Measurements from ENCODE around the gene VRK1.

VRK1 gene

GRCh38 chr14:96792003-96792402 is 5.2 kb upstream of the VRK1 start:
- no peak for DNase-seq

- no peak for DNase-seq
These were observed 4.6 kb upstream of the VRK1 start for GRCh38 chr14:96792591-96792990.

- DNase-seq = no peak
These were observed 3.6 kb upstream of the VRK1 start for GRCh38 chr14:96793547-96793946.

- no peak for DNase-seq
These were observed 1.9 kb upstream of the VRK1 start for GRCh38 chr14:96795109-96795828.

GRCh38 chr14:96797582-96798349 is 584 bp downstream of the VRK1 start:
- peak; percentile 8 to 27 for DNase-seq

GRCh38 chr14:96798956-96799355 is 1.8 kb downstream of the VRK1 start:
- no peak for DNase-seq

GRCh38 chr14:96799489-96800054 is 2.4 kb downstream of the VRK1 start:
- no peak for DNase-seq

GRCh38 chr14:96801931-96802330 is 4.7 kb downstream of the VRK1 start:
- DNase-seq = no peak

- DNase-seq = no peak
These were observed 5.8 kb downstream of the VRK1 start for GRCh38 chr14:96802963-96803362.

- no peak for DNase-seq
These were observed 6.8 kb downstream of the VRK1 start for GRCh38 chr14:96803958-96804357.

- no peak for DNase-seq
These were observed 7.7 kb downstream of the VRK1 start for GRCh38 chr14:96804895-96805294.

- no peak for DNase-seq
These were observed 8.8 kb downstream of the VRK1 start for GRCh38 chr14:96805956-96806355.

- no peak for DNase-seq
These were observed 9.7 kb downstream of the VRK1 start for GRCh38 chr14:96806836-96807235.

- no peak for DNase-seq
These were observed 11.6 kb downstream of the VRK1 start for GRCh38 chr14:96808619-96809406.

- no peak for DNase-seq
These were observed 14.1 kb downstream of the VRK1 start for GRCh38 chr14:96811265-96811664.

GRCh38 chr14:96811985-96812667 is 14.9 kb downstream of the VRK1 start:
- DNase-seq = no peak

- no peak for DNase-seq
These were observed 19.1 kb downstream of the VRK1 start for GRCh38 chr14:96816281-96816680.

- DNase-seq = no peak
These were observed 20.8 kb downstream of the VRK1 start for GRCh38 chr14:96817750-96818666.

GRCh38 chr14:96821501-96821900 is 24.3 kb downstream of the VRK1 start:
- DNase-seq = no peak

- DNase-seq = no peak
These were observed 26.5 kb downstream of the VRK1 start for GRCh38 chr14:96823652-96824051.

GRCh38 chr14:96824283-96824682 is 27.1 kb downstream of the VRK1 start:
- no peak for DNase-seq

GRCh38 chr14:96826818-96827217 is 29.6 kb downstream of the VRK1 start:
- DNase-seq = no peak

Measured in stimulated activated CD4-positive, alpha-beta T cell treated with anti-CD3 and anti-CD28 coated beads, Interleukin-4, amount 100 ng/mL, for 4 hours (primary cell).